Hepatocyte (in vitro differentiated cells): ENCODE data around the gene SRRM2. TPM values are rescaled to one million over a fixed set of nuclear protein-coding genes. Genes with fewer than 3 reads are reported as not detected.

Experiments
- DNase-seq: peaks from one replicate; pipeline ENCODE4 v3.0.0-alpha.2; 2016; ENCODE audit warnings: low spot score
- H2AFZ ChIP-seq: fragments of 200-600 bp; sonication (generic); 2 replicates; pipeline ENCODE4 v1.6.0; 2016; ENCODE audit warnings: antibody characterized with exemption, mild to moderate bottlenecking
- H3K27ac ChIP-seq: fragments of 200-600 bp; sonication (generic); 2 replicates; pipeline ENCODE4 v1.5.1; 2016; ENCODE audit warnings: mild to moderate bottlenecking
- H3K27me3 ChIP-seq: fragments of 200-600 bp; sonication (generic); 2 replicates; pipeline ENCODE4 v1.6.1; 2016
- H3K36me3 ChIP-seq: fragments of 200-600 bp; sonication (generic); replicated peaks from 2 replicates; pipeline ENCODE4 v1.5.1; 2016; ENCODE audit warnings: low read depth; ENCODE audit not compliant: insufficient read depth
- H3K4me1 ChIP-seq: fragments of 200-600 bp; sonication (generic); 2 replicates; pipeline ENCODE4 v1.5.1; 2016; ENCODE audit warnings: mild to moderate bottlenecking, moderate library complexity; ENCODE audit not compliant: insufficient read depth
- H3K4me2 ChIP-seq: fragments of 200-600 bp; sonication (generic); 2 replicates; pipeline ENCODE4 v1.6.0; 2016
- H3K4me3 ChIP-seq: fragments of 200-600 bp; sonication (generic); 2 replicates; pipeline ENCODE4 v1.5.1; 2016; ENCODE audit warnings: mild to moderate bottlenecking
- H3K79me2 ChIP-seq: fragments of 200-600 bp; sonication (generic); 2 replicates; pipeline ENCODE4 v1.6.0; 2017; ENCODE audit warnings: mild to moderate bottlenecking
- H3K9me2 ChIP-seq: fragments of 200-600 bp; sonication (generic); replicated peaks from 2 replicates; pipeline ENCODE4 v1.6.0; 2017; ENCODE audit warnings: mild to moderate bottlenecking; ENCODE audit not compliant: insufficient read depth
- H3K9me3 ChIP-seq: fragments of 200-600 bp; sonication (generic); 2 replicates; pipeline ENCODE4 v1.5.1; 2016; ENCODE audit warnings: low read depth, mild to moderate bottlenecking
- H4K20me1 ChIP-seq: fragments of 200-600 bp; sonication (generic); 2 replicates; pipeline ENCODE4 v1.6.0; 2016; ENCODE audit warnings: mild to moderate bottlenecking; ENCODE audit not compliant: insufficient read depth, poor library complexity, severe bottlenecking
- CTCF ChIP-seq: fragments of 200-600 bp; sonication (generic); IDR thresholded peaks from 2 replicates; pipeline ENCODE4 v1.5.1; 2016; ENCODE audit warnings: antibody characterized with exemption, mild to moderate bottlenecking; ENCODE audit not compliant: poor library complexity
- EZH2 ChIP-seq: fragments of 200-600 bp; sonication (generic); IDR thresholded peaks from 2 replicates; pipeline ENCODE4 v1.6.1; 2016; ENCODE audit warnings: antibody characterized with exemption, mild to moderate bottlenecking, borderline replicate concordance
- EZH2phosphoT487 ChIP-seq: fragments of 200-600 bp; sonication (generic); IDR thresholded peaks from one replicate; pipeline ENCODE4 v1.6.1; 2018; ENCODE audit warnings: antibody characterized with exemption, mild to moderate bottlenecking, low read depth, moderate library complexity; ENCODE audit not compliant: unreplicated experiment, severe bottlenecking
- WGBS: methylation state at CpG from one replicate; pipeline ENCODE4 v1.1.6; 2016; ENCODE audit warnings: low lambda C conversion rate; ENCODE audit errors: missing lambda C conversion rate; 5-methylcytosine and 5-hydroxymethylcytosine counted together
- polyA plus RNA-seq: library from polyadenylated mRNA; unstranded; fragments of >200 nt; fragmentation: Nextera tagmentation; extraction: Ambion mirVana; gene quantifications from 2 replicates; pipeline ENCODE4 v1.2.1, GENCODE V29; 2016
- total RNA-seq: library from RNA; depleted of rRNA; stranded (reverse); fragments of >200 nt; gene quantifications from 2 replicates; pipeline ENCODE4 v1.2.3, GENCODE V29; 2014

The SRRM2 gene
- total and polyA plus RNA-seq, 2 experiments from 2014 or later, result 142 to 403 TPM

- DNase-seq, result no peak
- peak overlapping the region; percentile 95 for H3K4me2 ChIP-seq
- peaks cover 37% of the 10 kb centered on the region for H4K20me1 ChIP-seq
- WGBS, result 36% methylated on average over 23 of the region's 23 CpGs
- TF ChIP-seq EZH2phosphoT487 (no peak), EZH2 (no peak), CTCF (no peak)
- H3K27me3 ChIP-seq, result no peaks in the 10 kb centered on the region
- H3K36me3 ChIP-seq, result no peaks in the 10 kb centered on the region
- no peaks in the 10 kb centered on the region for H3K9me3 ChIP-seq
- H3K9me2 ChIP-seq, result no peaks in the 10 kb centered on the region
- H2AFZ ChIP-seq, result peak overlapping the region; percentile 67
- H3K27ac ChIP-seq, result peak overlapping the region; percentile 98
- peak overlapping the region; percentile 7 for H3K4me3 ChIP-seq
- peaks cover 53% of the 10 kb centered on the region for H3K79me2 ChIP-seq
- peaks cover 29% of the 10 kb centered on the region for H3K4me1 ChIP-seq
These were observed 832 bp upstream of the SRRM2 start for GRCh38 chr16:2751577-2752034.

GRCh38 chr16:2752850-2753732, 653 bp downstream of the SRRM2 start:
- Histone ChIP-seq H3K79me2 (peaks cover 68% of the 10 kb centered on the region), H3K9me3 (no peaks in the 10 kb centered on the region), H3K4me2 (peak overlapping the region; percentile 95), H2AFZ (no peak overlapping the region), H3K27me3 (no peaks in the 10 kb centered on the region), H3K4me1 (peaks cover 29% of the 10 kb centered on the region), H3K9me2 (no peaks in the 10 kb centered on the region), H3K4me3 (peak overlapping the region; percentile 52), H4K20me1 (peaks cover 52% of the 10 kb centered on the region), H3K36me3 (no peaks in the 10 kb centered on the region), H3K27ac (peak overlapping the region; percentile 98)
- DNase-seq, result peak; percentile 94
- TF ChIP-seq CTCF (no peak), EZH2 (no peak), EZH2phosphoT487 (no peak)
- 2% methylated on average over 24 of the region's 82 CpGs for WGBS

GRCh38 chr16:2753733-2754020, 1.2 kb downstream of the SRRM2 start:
- no peak overlapping the region for H2AFZ ChIP-seq
- peak overlapping the region; percentile 95 for H3K4me2 ChIP-seq
- no peaks in the 10 kb centered on the region for H3K9me2 ChIP-seq
- H3K79me2 ChIP-seq, result peaks cover 73% of the 10 kb centered on the region
- DNase-seq, result no peak
- 2% methylated on average over 7 of the region's 7 CpGs for WGBS
- peaks cover under 1% of the 10 kb centered on the region for H3K36me3 ChIP-seq
- peak overlapping the region; percentile 98 for H3K27ac ChIP-seq
- peaks cover 58% of the 10 kb centered on the region for H4K20me1 ChIP-seq
- TF ChIP-seq EZH2phosphoT487 (no peak), EZH2 (no peak), CTCF (no peak)
- H3K4me1 ChIP-seq, result peaks cover 29% of the 10 kb centered on the region
- peak overlapping the region; percentile 52 for H3K4me3 ChIP-seq
- H3K27me3 ChIP-seq, result no peaks in the 10 kb centered on the region
- H3K9me3 ChIP-seq, result no peaks in the 10 kb centered on the region
